Left renal pelvis (tissue), 4 donors: Measurements from ENCODE around the gene FXYD6. TPM values are rescaled to one million over a fixed set of nuclear protein-coding genes. Genes with fewer than 3 reads are reported as not detected.

Experiments used
- DNase-seq, 4 donors: peaks; one replicate each; pipeline ENCODE4 v3.0.0-alpha.2; 2013; ENCODE audit warnings: low read depth in 4 of 4, low spot score in 3 of 4
- polyA plus RNA-seq, 4 donors: library from polyadenylated mRNA; unstranded; fragments of 120-200 nt; gene quantifications; one replicate each; pipeline ENCODE4 v1.2.1, GENCODE V29; 2013; ENCODE audit not compliant: insufficient read length in 4 of 4

The FXYD6 gene
- polyA plus RNA-seq, 4 donors, result 99.6 to 132 (median 126) TPM

DNA sequence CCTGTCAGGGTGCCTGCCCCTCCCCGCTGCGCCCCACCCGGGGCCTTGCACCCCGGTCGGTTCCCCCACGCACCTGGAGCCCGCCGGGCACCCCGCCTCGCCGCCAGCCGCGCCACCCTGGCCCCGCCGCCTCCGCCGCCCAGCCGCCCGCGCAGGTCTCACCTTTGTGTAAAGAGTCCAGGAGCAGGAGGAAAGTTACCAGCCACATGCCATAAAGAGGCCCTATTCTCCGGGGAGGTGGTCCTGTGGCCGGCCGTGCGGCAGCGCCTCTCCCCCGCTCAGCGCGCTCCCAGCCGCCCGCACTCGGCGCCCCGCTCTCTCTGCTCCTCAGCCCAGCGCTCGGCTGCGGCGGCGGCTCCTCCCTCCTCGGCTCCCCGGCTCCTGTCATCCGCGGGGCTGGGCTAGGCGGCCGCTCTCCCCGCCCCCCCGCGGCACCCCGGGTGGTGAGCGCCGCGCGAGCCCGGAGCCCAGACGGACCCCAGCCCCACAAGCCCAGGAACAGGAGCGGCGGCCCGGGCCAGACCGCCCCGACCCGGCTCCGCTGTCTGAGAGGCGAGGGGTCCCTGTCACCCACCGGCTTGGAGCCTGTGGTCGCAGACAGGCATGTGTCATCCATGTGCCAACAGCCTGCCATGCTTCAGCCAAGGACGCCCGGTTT is 79.5 kb downstream of the FXYD6 start, which contains the start of gene DSCAML1:
Gene DSCAML1, minus strand, starts transcription at position 345 of the 658 bp plus-strand sequence. Its CDS starts 137 bp downstream, at position 208.
- no peak for DNase-seq

DNA sequence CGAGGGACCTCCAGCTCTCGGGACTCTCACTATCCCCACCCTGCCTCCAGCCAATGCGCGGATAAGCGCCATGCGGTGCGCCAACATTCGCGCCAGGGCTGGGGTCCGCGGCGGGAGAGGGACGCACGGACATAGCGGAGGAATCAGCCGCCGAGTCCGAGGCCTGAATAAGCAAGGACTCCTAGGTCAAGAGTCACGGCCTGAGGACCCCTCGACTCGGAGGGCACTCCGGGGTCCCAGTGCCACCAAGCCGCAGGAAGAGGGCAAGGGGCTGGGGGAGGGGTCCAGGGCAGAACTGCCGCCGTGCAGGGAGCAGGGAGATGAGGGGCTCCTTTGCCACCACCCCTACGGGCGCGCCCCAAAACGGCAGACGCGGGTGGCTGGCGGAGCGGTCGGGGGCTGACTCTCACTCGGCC is 80.0 kb downstream of the FXYD6 start:
- DNase-seq, result no peak

- no peak for DNase-seq
These were observed 80.6 kb downstream of the FXYD6 start for GRCh38 chr11:117795638-117796455.

- DNase-seq, result no peak
These were observed 81.5 kb downstream of the FXYD6 start for GRCh38 chr11:117794772-117795629.

GRCh38 chr11:117794135-117794534 is 82.3 kb downstream of the FXYD6 start:
- DNase-seq, result no peak

- no peak for DNase-seq
These were observed 82.9 kb downstream of the FXYD6 start for GRCh38 chr11:117793583-117793982.

GRCh38 chr11:117792992-117793391 is 83.5 kb downstream of the FXYD6 start:
- DNase-seq, result no peak

- DNase-seq, result no peak
These were observed 84.2 kb downstream of the FXYD6 start for GRCh38 chr11:117792241-117792640.

DNA sequence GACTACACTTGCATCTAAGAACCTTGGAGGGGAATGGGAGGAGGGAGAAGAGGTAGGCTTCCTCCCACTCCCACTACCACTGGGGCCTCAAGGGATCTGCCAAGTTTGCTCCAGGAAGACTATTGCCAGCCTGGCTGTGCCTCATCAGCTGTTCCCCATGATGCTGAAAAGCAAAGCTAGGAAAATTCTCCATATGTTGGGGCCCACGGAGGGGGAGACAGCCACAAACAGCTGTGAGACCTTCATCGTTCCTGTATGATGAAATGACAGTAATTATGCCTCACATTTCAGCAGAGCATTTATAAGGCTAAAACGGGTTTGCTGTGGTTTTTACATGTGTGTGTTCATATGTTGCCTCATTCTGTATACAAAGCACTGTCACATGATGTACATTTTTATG is 86.2 kb downstream of the FXYD6 start:
- DNase-seq, result no peak

DNA sequence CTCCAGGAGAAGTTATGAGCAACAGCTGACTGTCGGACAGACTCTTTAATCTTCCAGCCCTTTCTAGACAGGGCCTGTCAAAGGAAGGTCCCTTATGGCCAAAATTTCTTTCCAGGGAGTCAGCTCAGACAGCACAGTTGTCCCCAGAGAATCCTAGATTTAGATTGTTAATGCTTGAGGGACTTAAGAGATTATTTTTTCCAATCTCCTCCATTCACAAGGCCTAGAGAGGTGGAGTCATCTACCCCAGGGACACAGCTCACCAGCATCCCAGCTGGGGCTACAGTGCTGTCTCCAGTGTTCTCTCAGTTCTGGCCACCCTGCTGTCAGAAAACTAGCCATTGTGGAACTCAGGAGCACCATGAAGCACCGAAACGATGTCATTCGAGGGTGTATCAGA is 87.2 kb downstream of the FXYD6 start:
- DNase-seq, result no peak

Other genes starting within 250 kb of the FXYD6 start
- 1 to 10 TPM in 3 of 4 donors, under 1 TPM in 1; 0.25 to 3.4 (median 1.9) TPM for gene DSCAML1, start 79.4 kb downstream of the FXYD6 start, polyA plus RNA-seq
- gene FXYD2, start 51.9 kb downstream of the FXYD6 start, polyA plus RNA-seq, result 100 to 1,000 TPM in 3 of 4 donors, 10 to 100 TPM in 1; 10.6 to 476 (median 394) TPM
- gene TMPRSS13, start 52.7 kb upstream of the FXYD6 start, polyA plus RNA-seq, result under 1 TPM; 0.31 to 0.84 (median 0.72) TPM
- gene IL10RA, start 109.7 kb upstream of the FXYD6 start, polyA plus RNA-seq, result 1 to 10 TPM; 2.7 to 6.1 (median 3.1) TPM
- gene TMPRSS4, start 200.4 kb upstream of the FXYD6 start, polyA plus RNA-seq, result 10 to 100 TPM in 3 of 4 donors, under 1 TPM in 1; 0.59 to 34.7 (median 28.1) TPM
- gene SMIM35, start 210.3 kb upstream of the FXYD6 start, polyA plus RNA-seq, result under 1 TPM in 3 of 4 donors, not detected in 1; 0.07 to 0.35 (median 0.10) TPM